ENCODE measurements around the gene STXBP1. TPM values are rescaled to one million over a fixed set of nuclear protein-coding genes. Genes with fewer than 3 reads are reported as not detected.

STXBP1 gene
- total and polyA plus RNA-seq, 2 experiments from 2014 or later = 27.0 to 95.5 TPM

- no peak for DNase-seq (ENCODE audit: low read depth in 1 of 2, low spot score in 1 of 2)
- H3K27me3 ChIP-seq = no peaks in the 10 kb centered on the region
- H3K4me1 ChIP-seq (ENCODE audit: low read depth) = peaks cover 28% of the 10 kb centered on the region
- peak overlapping the region; percentile 95 for H3K4me3 ChIP-seq
- peak overlapping the region; percentile 90 for H3K27ac ChIP-seq
- TF ChIP-seq CTCF (IDR thresholded peaks at IDR 0.05; ENCODE audit: low read depth, low read length) = no peak
- no peaks in the 10 kb centered on the region for H3K9me3 ChIP-seq (ENCODE audit: low read depth)
- H3K36me3 ChIP-seq = no peaks in the 10 kb centered on the region
Observed at GRCh38 chr9:127566351-127567001, 45.6 kb upstream of the STXBP1 start.

- Histone ChIP-seq H3K9me3 (ENCODE audit: low read depth) (no peaks in the 10 kb centered on the region), H3K4me3 (peak overlapping the region; percentile 95), H3K27ac (peak overlapping the region; percentile 90), H3K4me1 (ENCODE audit: low read depth) (peaks cover 28% of the 10 kb centered on the region), H3K36me3 (no peaks in the 10 kb centered on the region), H3K27me3 (no peaks in the 10 kb centered on the region)
- no peak for TF ChIP-seq CTCF (IDR thresholded peaks at IDR 0.05; ENCODE audit: low read depth, low read length)
- DNase-seq (ENCODE audit: low read depth in 1 of 2, low spot score in 1 of 2) = peak in 1 of 2 donors; percentile 77
Observed at GRCh38 chr9:127567035-127567729, 44.9 kb upstream of the STXBP1 start.

- TF ChIP-seq CTCF (IDR thresholded peaks at IDR 0.05; ENCODE audit: low read depth, low read length) = no peak
- Histone ChIP-seq H3K27ac (peak overlapping the region; percentile 90), H3K4me1 (ENCODE audit: low read depth) (peaks cover 28% of the 10 kb centered on the region), H3K36me3 (no peaks in the 10 kb centered on the region), H3K27me3 (no peaks in the 10 kb centered on the region), H3K9me3 (ENCODE audit: low read depth) (no peaks in the 10 kb centered on the region), H3K4me3 (peak overlapping the region; percentile 95)
- peak; percentile 27 to 52 for DNase-seq (ENCODE audit: low read depth in 1 of 2, low spot score in 1 of 2)
Observed at GRCh38 chr9:127567730-127568617, 44.1 kb upstream of the STXBP1 start.

- no peaks in the 10 kb centered on the region for H3K27me3 ChIP-seq
- peak overlapping the region; percentile 90 for H3K27ac ChIP-seq
- TF ChIP-seq CTCF (IDR thresholded peaks at IDR 0.05; ENCODE audit: low read depth, low read length) = no peak
- peak overlapping the region; percentile 95 for H3K4me3 ChIP-seq
- H3K9me3 ChIP-seq (ENCODE audit: low read depth) = no peaks in the 10 kb centered on the region
- H3K4me1 ChIP-seq (ENCODE audit: low read depth) = peaks cover 28% of the 10 kb centered on the region
- H3K36me3 ChIP-seq = no peaks in the 10 kb centered on the region
- DNase-seq (ENCODE audit: low read depth in 1 of 2, low spot score in 1 of 2) = no peak
Observed at GRCh38 chr9:127568618-127568970, 43.5 kb upstream of the STXBP1 start.

GRCh38 chr9:127568971-127569885 lies 42.8 kb upstream of the STXBP1 start:
- no peaks in the 10 kb centered on the region for H3K9me3 ChIP-seq (ENCODE audit: low read depth)
- TF ChIP-seq CTCF (IDR thresholded peaks at IDR 0.05; ENCODE audit: low read depth, low read length) = no peak
- peak overlapping the region; percentile 95 for H3K4me3 ChIP-seq
- peak; percentile 89 to 90 for DNase-seq (ENCODE audit: low read depth in 1 of 2, low spot score in 1 of 2)
- H3K27me3 ChIP-seq = no peaks in the 10 kb centered on the region
- peaks cover 28% of the 10 kb centered on the region for H3K4me1 ChIP-seq (ENCODE audit: low read depth)
- H3K27ac ChIP-seq = no peak overlapping the region
- H3K36me3 ChIP-seq = no peaks in the 10 kb centered on the region
